Measurements from ENCODE around the gene PSPN.
"Not testable (repeated sequence)": the region's sequence is repeated elsewhere in the genome, so short reads cannot be mapped to it uniquely, and the experiment has no call there.

Gene PSPN

DNA sequence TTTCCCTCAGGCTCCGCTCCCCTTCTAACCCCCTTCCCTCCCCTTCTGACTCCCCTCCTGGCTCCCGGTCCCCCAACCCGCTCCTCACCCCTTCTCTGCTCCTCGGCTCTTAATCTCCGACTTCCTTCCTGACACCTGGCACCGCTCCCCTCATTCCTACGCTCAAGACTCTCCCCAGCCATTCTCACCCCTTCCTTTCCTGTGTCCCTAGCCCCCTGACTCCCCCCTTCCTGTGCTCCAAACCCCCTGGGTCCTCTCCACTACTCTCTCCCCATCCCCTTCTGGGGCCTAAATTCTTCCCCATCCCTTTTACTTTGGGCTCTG lies 13.7 kb downstream of the PSPN start:
- Histone ChIP-seq H2AFZ (ENCODE audit: insufficient read depth, low read length, poor library complexity) (peak overlapping the region; percentile 97), H4K91ac (ENCODE audit: low read depth, low read length) (peak overlapping the region; percentile 96), H3K23ac (ENCODE audit: low read length) (no peak overlapping the region), H2BK120ac (ENCODE audit: insufficient read depth, low read length, poor library complexity) (peak overlapping the region; percentile 84), H4K12ac (ENCODE audit: low read depth, low read length) (peak overlapping the region; percentile 95), H3K4me3 (ENCODE audit: low read depth, low read length) (peak overlapping the region; percentile 92), H3K27ac (ENCODE audit: low read depth, low read length) (no peak overlapping the region), H3K36me3 (ENCODE audit: control insufficient read depth in 1 of 2, insufficient read depth in 2 of 2, low read length in 2 of 2) (peaks cover 28 to 29% of the 10 kb centered on the region in 2 experiments), H3K4me1 (ENCODE audit: control insufficient read depth in 1 of 2, insufficient read depth in 2 of 2, low read length in 2 of 2) (peaks cover 3 to 7% of the 10 kb centered on the region in 2 experiments), H3K4ac (ENCODE audit: low read depth, low read length) (peak overlapping the region; percentile 88), H3K14ac (ENCODE audit: low read length) (peak overlapping the region; percentile 98), H3K79me1 (ENCODE audit: low read length) (peaks cover 8% of the 10 kb centered on the region), H3K9me3 (ENCODE audit: insufficient read depth, low read depth, low read length) (peaks cover 2% of the 10 kb centered on the region), H3K79me2 (ENCODE audit: control insufficient read depth, insufficient read depth, low read length, poor library complexity) (peaks cover 10% of the 10 kb centered on the region), H2BK5ac (ENCODE audit: low read depth, low read length, poor library complexity) (peak overlapping the region; percentile 76), H4K8ac (ENCODE audit: low read depth, low read length) (peak overlapping the region; percentile 99), H2AK5ac (ENCODE audit: low read length) (peak overlapping the region; percentile 77), H3K27me3 (ENCODE audit: insufficient read depth, low read length) (no peaks in the 10 kb centered on the region), H3K9ac (ENCODE audit: low read length) (peak overlapping the region; percentile 34), H3K4me2 (ENCODE audit: low read length) (peak overlapping the region; percentile 77), H2BK12ac (ENCODE audit: low read length) (no peak overlapping the region), H3K18ac (ENCODE audit: low read length) (peak overlapping the region; percentile 97)
- WGBS (ENCODE audit: extremely low coverage, insufficient coverage, insufficient read length), result no CpG with 5 or more reads among the region's 7 CpGs
- DNase-seq, result no peak

DNA sequence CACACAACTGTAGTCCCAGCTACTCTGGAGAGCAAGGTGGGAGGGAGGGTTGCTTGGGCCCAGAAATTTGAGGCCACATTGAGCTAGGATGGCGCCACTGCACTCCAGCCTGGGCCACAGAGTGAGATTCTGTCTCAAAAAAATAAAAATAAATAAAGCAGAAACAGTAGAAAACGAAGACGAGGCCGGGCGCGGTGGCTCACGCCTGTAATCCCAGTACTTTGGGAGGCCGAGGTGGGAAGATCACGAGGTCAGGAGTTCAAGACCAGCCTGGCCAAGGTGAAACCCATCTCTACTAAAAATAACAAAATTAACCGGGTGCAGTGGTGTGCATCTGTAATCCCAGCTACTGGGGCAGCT lies 14.9 kb downstream of the PSPN start:
- H3K4me2 ChIP-seq (ENCODE audit: low read length); H2BK5ac ChIP-seq (ENCODE audit: low read depth, low read length, poor library complexity); H3K4me1 ChIP-seq (ENCODE audit: control insufficient read depth in 1 of 2, insufficient read depth in 2 of 2, low read length in 2 of 2); H3K27ac ChIP-seq (ENCODE audit: low read depth, low read length); H4K8ac ChIP-seq (ENCODE audit: low read depth, low read length); H3K4ac ChIP-seq (ENCODE audit: low read depth, low read length); H3K14ac ChIP-seq (ENCODE audit: low read length); H3K9me3 ChIP-seq (ENCODE audit: insufficient read depth, low read depth, low read length); H3K23ac ChIP-seq (ENCODE audit: low read length); H4K91ac ChIP-seq (ENCODE audit: low read depth, low read length); DNase-seq; H2AFZ ChIP-seq (ENCODE audit: insufficient read depth, low read length, poor library complexity); H3K9ac ChIP-seq (ENCODE audit: low read length); H2AK5ac ChIP-seq (ENCODE audit: low read length); H3K4me3 ChIP-seq (ENCODE audit: low read depth, low read length); H3K18ac ChIP-seq (ENCODE audit: low read length); H3K27me3 ChIP-seq (ENCODE audit: insufficient read depth, low read length); H3K79me1 ChIP-seq (ENCODE audit: low read length); H2BK12ac ChIP-seq (ENCODE audit: low read length): not testable (repeated sequence)
- peak overlapping the region; percentile 64 for H4K12ac ChIP-seq (ENCODE audit: low read depth, low read length)
- H2BK120ac ChIP-seq (ENCODE audit: insufficient read depth, low read length, poor library complexity), result peak overlapping the region; percentile 17
- peaks cover 10% of the 10 kb centered on the region for H3K79me2 ChIP-seq (ENCODE audit: control insufficient read depth, insufficient read depth, low read length, poor library complexity)
- WGBS (ENCODE audit: extremely low coverage, insufficient coverage, insufficient read length), result no CpG with 5 or more reads among the region's 10 CpGs
- H3K36me3 ChIP-seq (ENCODE audit: control insufficient read depth in 1 of 2, insufficient read depth in 2 of 2, low read length in 2 of 2), result peaks cover 17 to 19% of the 10 kb centered on the region in 2 experiments

DNA sequence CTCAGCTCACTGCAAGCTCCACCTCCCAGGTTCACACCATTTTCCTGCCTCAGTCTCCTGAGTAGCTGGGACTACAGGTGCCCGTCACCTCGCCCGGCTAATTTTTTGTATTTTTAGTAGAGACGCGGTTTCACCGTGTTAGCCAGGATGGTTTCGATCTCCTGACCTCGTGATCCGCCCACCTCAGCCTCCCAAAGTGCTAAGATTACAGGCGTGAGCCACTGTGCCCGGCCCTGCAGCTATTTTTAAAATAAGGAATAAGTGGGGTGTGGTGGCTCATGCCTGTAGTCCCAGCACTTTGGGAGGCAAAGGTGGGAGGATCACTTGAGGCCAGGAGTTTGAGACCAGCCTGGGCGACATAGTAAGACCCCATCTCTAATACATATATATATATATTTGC lies 15.3 kb downstream of the PSPN start:
- H3K23ac ChIP-seq (ENCODE audit: low read length); H3K4ac ChIP-seq (ENCODE audit: low read depth, low read length); H2BK5ac ChIP-seq (ENCODE audit: low read depth, low read length, poor library complexity); DNase-seq; H3K14ac ChIP-seq (ENCODE audit: low read length); H3K4me3 ChIP-seq (ENCODE audit: low read depth, low read length); H3K4me2 ChIP-seq (ENCODE audit: low read length); H3K27me3 ChIP-seq (ENCODE audit: insufficient read depth, low read length); H2AFZ ChIP-seq (ENCODE audit: insufficient read depth, low read length, poor library complexity); H2BK120ac ChIP-seq (ENCODE audit: insufficient read depth, low read length, poor library complexity); H2AK5ac ChIP-seq (ENCODE audit: low read length); H4K8ac ChIP-seq (ENCODE audit: low read depth, low read length); H3K9me3 ChIP-seq (ENCODE audit: insufficient read depth, low read depth, low read length); H4K91ac ChIP-seq (ENCODE audit: low read depth, low read length); H3K4me1 ChIP-seq (ENCODE audit: control insufficient read depth in 1 of 2, insufficient read depth in 2 of 2, low read length in 2 of 2); H2BK12ac ChIP-seq (ENCODE audit: low read length); H3K27ac ChIP-seq (ENCODE audit: low read depth, low read length); H3K18ac ChIP-seq (ENCODE audit: low read length); H4K12ac ChIP-seq (ENCODE audit: low read depth, low read length); H3K9ac ChIP-seq (ENCODE audit: low read length); H3K79me1 ChIP-seq (ENCODE audit: low read length): not testable (repeated sequence)
- peaks cover 15 to 17% of the 10 kb centered on the region in 2 experiments for H3K36me3 ChIP-seq (ENCODE audit: control insufficient read depth in 1 of 2, insufficient read depth in 2 of 2, low read length in 2 of 2)
- H3K79me2 ChIP-seq (ENCODE audit: control insufficient read depth, insufficient read depth, low read length, poor library complexity), result peaks cover 10% of the 10 kb centered on the region
- WGBS (ENCODE audit: extremely low coverage, insufficient coverage, insufficient read length), result no CpG with 5 or more reads among the region's 12 CpGs

GRCh38 chr19:6359568-6360341 lies 16.0 kb downstream of the PSPN start:
- Histone ChIP-seq H2AFZ (ENCODE audit: insufficient read depth, low read length, poor library complexity) (no peak overlapping the region), H3K9me3 (ENCODE audit: insufficient read depth, low read depth, low read length) (peaks cover 2% of the 10 kb centered on the region), H3K4me2 (ENCODE audit: low read length) (no peak overlapping the region), H3K79me1 (ENCODE audit: low read length) (peaks cover 8% of the 10 kb centered on the region), H3K36me3 (ENCODE audit: control insufficient read depth in 1 of 2, insufficient read depth in 2 of 2, low read length in 2 of 2) (peaks cover 8 to 10% of the 10 kb centered on the region in 2 experiments), H4K12ac (ENCODE audit: low read depth, low read length) (no peak overlapping the region), H3K18ac (ENCODE audit: low read length) (no peak overlapping the region), H2AK5ac (ENCODE audit: low read length) (no peak overlapping the region), H2BK120ac (ENCODE audit: insufficient read depth, low read length, poor library complexity) (no peak overlapping the region), H3K4ac (ENCODE audit: low read depth, low read length) (no peak overlapping the region), H3K14ac (ENCODE audit: low read length) (no peak overlapping the region), H3K27ac (ENCODE audit: low read depth, low read length) (no peak overlapping the region), H3K4me3 (ENCODE audit: low read depth, low read length) (no peak overlapping the region), H3K23ac (ENCODE audit: low read length) (no peak overlapping the region), H3K9ac (ENCODE audit: low read length) (no peak overlapping the region), H4K8ac (ENCODE audit: low read depth, low read length) (no peak overlapping the region), H3K4me1 (ENCODE audit: control insufficient read depth in 1 of 2, insufficient read depth in 2 of 2, low read length in 2 of 2) (peaks cover 3 to 7% of the 10 kb centered on the region in 2 experiments), H2BK5ac (ENCODE audit: low read depth, low read length, poor library complexity) (no peak overlapping the region), H2BK12ac (ENCODE audit: low read length) (no peak overlapping the region), H4K91ac (ENCODE audit: low read depth, low read length) (no peak overlapping the region), H3K27me3 (ENCODE audit: insufficient read depth, low read length) (no peaks in the 10 kb centered on the region), H3K79me2 (ENCODE audit: control insufficient read depth, insufficient read depth, low read length, poor library complexity) (peaks cover 10% of the 10 kb centered on the region)
- no CpG with 5 or more reads among the region's 5 CpGs for WGBS (ENCODE audit: extremely low coverage, insufficient coverage, insufficient read length)
- DNase-seq, result no peak
